SJCRH30 (cell line): ENCODE measurements around the gene PRRC2A. TPM values are rescaled to one million over a fixed set of nuclear protein-coding genes. Genes with fewer than 3 reads are reported as not detected.
A peak's percentile ranks its signal among the peaks of the same experiment; 100 is the strongest.

Experiments
- DNase-seq, 2 experiments: peaks; one replicate each; pipeline ENCODE4 v3.0.0-alpha.2; 2015 to 2020
- H3K27ac ChIP-seq: fragments of 250-450 bp; sonication (Bioruptor Pico); 2 replicates; pipeline ENCODE4 v1.5.1; 2020; ENCODE audit warnings: mild to moderate bottlenecking, moderate library complexity
- H3K27me3 ChIP-seq: fragments of 250-450 bp; sonication (Bioruptor Pico); 2 replicates; pipeline ENCODE4 v1.5.1; 2020; ENCODE audit warnings: mild to moderate bottlenecking, moderate library complexity
- H3K36me3 ChIP-seq: fragments of 250-450 bp; sonication (Bioruptor Pico); 2 replicates; pipeline ENCODE4 v1.5.1; 2020; ENCODE audit warnings: mild to moderate bottlenecking, moderate library complexity
- H3K4me1 ChIP-seq: fragments of 250-450 bp; sonication (Bioruptor Pico); 2 replicates; pipeline ENCODE4 v1.5.1; 2020; ENCODE audit warnings: mild to moderate bottlenecking, moderate library complexity
- H3K4me3 ChIP-seq: fragments of 250-450 bp; sonication (Bioruptor Pico); 2 replicates; pipeline ENCODE4 v1.5.1; 2020; ENCODE audit warnings: mild to moderate bottlenecking, moderate library complexity
- H3K9me3 ChIP-seq: fragments of 250-450 bp; sonication (Bioruptor Pico); replicated peaks from 2 replicates; pipeline ENCODE4 v1.5.1; 2020; ENCODE audit warnings: mild to moderate bottlenecking, moderate library complexity
- total RNA-seq: library from RNA; depleted of rRNA; stranded (reverse); fragments of >200 nt; shearing (Covaris generic); gene quantifications from 2 replicates; pipeline ENCODE4 v1.2.3, GENCODE V29; 2014; rRNA removed

Gene PRRC2A
- total RNA-seq, 1 experiment from 2014 or later: 109 TPM

DNA sequence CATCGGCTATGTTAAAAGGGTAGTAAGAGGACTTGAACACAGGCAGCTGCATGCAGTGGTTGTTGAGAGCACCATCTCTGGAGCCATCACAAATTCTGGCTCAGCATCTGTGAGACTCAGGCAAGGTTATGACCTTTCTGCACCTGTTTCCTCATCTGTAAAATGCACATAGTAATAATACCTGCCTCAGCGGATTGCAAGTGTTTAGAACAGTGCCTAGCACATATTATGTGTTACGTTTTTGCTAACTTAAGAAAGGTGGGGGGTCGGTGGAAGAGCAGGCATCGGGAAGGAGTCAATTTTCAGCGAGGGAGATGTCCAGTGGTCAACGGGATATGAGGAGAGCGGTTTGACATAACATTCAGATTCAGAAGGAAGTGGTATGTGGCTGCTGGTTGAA, 57.4 kb downstream of the PRRC2A start:
- Histone ChIP-seq H3K4me3 (no peak overlapping the region), H3K9me3 (no peaks in the 10 kb centered on the region), H3K27ac (no peak overlapping the region), H3K36me3 (no peaks in the 10 kb centered on the region; the same call in 1 of the 2 replicates), H3K27me3 (no peaks in the 10 kb centered on the region), H3K4me1 (no peaks in the 10 kb centered on the region)
- no peak for DNase-seq

DNA sequence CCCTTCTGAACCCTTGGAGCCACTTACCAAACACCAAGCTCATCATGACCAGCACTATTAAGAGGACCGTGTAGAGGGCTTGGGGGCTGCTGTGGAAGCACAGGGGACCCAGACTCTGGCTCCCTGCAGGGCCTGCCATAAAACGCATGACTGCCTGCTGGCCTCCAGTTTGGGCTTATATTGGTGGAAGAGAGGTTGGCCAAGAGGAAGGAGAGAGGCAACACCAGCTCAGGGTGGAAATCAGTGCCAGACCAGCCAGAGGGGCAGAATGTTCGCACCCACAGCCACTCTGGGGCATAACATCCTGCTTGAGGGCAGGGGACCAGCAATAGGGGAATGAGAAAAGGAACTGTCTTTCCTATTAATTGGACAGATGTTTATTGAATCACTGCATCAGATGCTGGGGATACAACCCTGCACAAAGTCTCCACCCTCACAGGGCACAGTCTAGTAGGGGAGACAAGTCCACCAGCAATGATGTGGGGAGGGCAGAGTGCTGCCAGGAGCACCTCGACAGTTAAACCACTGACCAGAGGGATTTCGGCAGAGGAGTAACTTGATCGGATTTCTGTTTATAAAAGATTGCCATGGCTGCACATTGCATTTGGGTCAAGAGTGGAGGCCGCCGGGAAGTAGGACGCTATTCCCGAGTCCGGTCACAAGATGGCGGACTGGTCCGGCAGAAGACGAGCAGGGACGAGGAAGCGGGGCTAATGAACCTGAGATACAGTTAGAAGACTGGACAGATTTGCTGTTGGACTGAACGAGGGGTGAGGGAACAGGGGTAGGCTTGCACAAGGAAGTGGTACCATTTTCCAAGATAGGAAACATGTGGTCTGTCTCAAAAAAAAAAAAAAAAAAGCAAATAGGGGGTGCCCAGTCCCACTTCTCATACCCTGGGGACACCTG, 60.0 kb downstream of the PRRC2A start, which contains the start of gene LY6G5C:
Gene LY6G5C, minus strand, starts transcription at position 842 of the 909 bp plus-strand sequence. Its CDS starts 694 bp downstream, at position 148.
- no peaks in the 10 kb centered on the region for H3K36me3 ChIP-seq
- H3K27me3 ChIP-seq: no peaks in the 10 kb centered on the region
- peaks cover 8% of the 10 kb centered on the region; the same call in 1 of the 2 replicates for H3K4me1 ChIP-seq
- peak; percentile 78 to 83 for DNase-seq
- no peak within 1 kb of the TSS for H3K27ac ChIP-seq
- H3K4me3 ChIP-seq: no peak within 1 kb of the TSS
- H3K9me3 ChIP-seq: no peaks in the 10 kb centered on the region

GRCh38 chr6:31681135-31681671, 60.7 kb downstream of the PRRC2A start:
- peaks cover 8% of the 10 kb centered on the region; the same call in 1 of the 2 replicates for H3K4me1 ChIP-seq
- no peak overlapping the region for H3K4me3 ChIP-seq
- no peak overlapping the region for H3K27ac ChIP-seq
- H3K9me3 ChIP-seq: no peaks in the 10 kb centered on the region
- H3K36me3 ChIP-seq: no peaks in the 10 kb centered on the region
- H3K27me3 ChIP-seq: no peaks in the 10 kb centered on the region
- DNase-seq: no peak

DNA sequence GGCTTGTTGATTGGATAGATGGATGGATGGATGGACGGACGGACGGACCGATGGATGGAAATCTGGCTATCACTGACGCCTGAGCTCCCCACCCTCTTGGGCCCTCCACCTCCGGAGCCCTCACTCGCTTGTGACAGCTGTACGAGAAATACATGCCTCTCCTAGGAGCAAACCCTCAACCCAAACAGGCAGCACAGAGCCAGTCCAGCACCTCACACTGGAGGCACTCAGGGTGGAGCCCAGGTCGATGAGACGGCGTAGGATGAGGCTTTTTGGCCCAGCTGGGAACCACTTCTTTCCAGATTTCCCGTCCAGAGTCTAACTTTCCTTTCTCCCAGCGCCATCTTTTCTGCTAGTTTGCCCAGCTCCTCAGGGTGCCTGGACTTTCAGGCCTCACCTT, 63.1 kb downstream of the PRRC2A start:
- Histone ChIP-seq H3K4me3 (no peak overlapping the region), H3K36me3 (peaks cover 5% of the 10 kb centered on the region; the same call in 1 of the 2 replicates), H3K4me1 (peaks cover 17% of the 10 kb centered on the region), H3K27me3 (no peaks in the 10 kb centered on the region), H3K27ac (no peak overlapping the region), H3K9me3 (no peaks in the 10 kb centered on the region)
- DNase-seq: no peak

GRCh38 chr6:31686483-31686882, 66.0 kb downstream of the PRRC2A start:
- H3K9me3 ChIP-seq: no peaks in the 10 kb centered on the region
- no peak overlapping the region for H3K27ac ChIP-seq
- H3K4me1 ChIP-seq: peaks cover 17% of the 10 kb centered on the region
- peaks cover 5% of the 10 kb centered on the region for H3K36me3 ChIP-seq
- DNase-seq: no peak
- no peaks in the 10 kb centered on the region for H3K27me3 ChIP-seq
- no peak overlapping the region for H3K4me3 ChIP-seq

DNA sequence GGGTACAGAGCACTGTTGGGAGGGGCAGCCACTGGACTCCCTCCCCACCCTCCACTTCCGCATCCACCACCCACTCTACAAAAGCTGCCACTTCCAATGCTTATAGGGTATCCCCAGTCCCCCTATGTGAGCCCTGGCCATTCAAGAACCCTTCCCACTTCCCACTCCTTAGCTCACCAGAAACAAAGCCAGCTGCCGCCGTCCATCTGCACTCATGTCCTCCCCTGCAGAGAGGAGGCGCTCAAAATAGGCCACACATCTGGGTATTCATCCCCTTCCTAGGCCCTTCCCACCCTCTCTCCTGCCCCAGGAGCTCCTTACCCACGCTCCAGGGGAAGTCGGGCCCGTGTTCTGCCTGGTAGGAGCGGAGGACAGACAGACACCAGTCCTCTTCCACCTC, 66.8 kb downstream of the PRRC2A start:
- peak; percentile 84 to 87 for DNase-seq
- Histone ChIP-seq H3K4me1 (peaks cover 17% of the 10 kb centered on the region), H3K36me3 (peaks cover 6% of the 10 kb centered on the region), H3K9me3 (no peaks in the 10 kb centered on the region), H3K27ac (peak overlapping the region; percentile 39), H3K27me3 (no peaks in the 10 kb centered on the region), H3K4me3 (no peak overlapping the region)

Other genes with a start within 250 kb of the PRRC2A start
- 6.8 and 7.7 TPM in 2 replicates for gene MICA, start 217.1 kb upstream of the PRRC2A start, total RNA-seq
- not detected in 2 replicates for gene MICB, start 122.6 kb upstream of the PRRC2A start, total RNA-seq
- not detected in 2 replicates for gene MCCD1, start 91.8 kb upstream of the PRRC2A start, total RNA-seq
- gene DDX39B, start 78.7 kb upstream of the PRRC2A start, total RNA-seq: 673 and 762 TPM in 2 replicates
- gene ATP6V1G2, start 74.1 kb upstream of the PRRC2A start, total RNA-seq: 0.91 and 1.4 TPM in 2 replicates
- gene NFKBIL1, start 73.1 kb upstream of the PRRC2A start, total RNA-seq: 8.5 and 10.6 TPM in 2 replicates
- gene LTA, start 48.4 kb upstream of the PRRC2A start, total RNA-seq: not detected in 2 replicates
- gene TNF, start 45.1 kb upstream of the PRRC2A start, total RNA-seq: not detected in 2 replicates
- not detected in 2 replicates for gene LTB, start 38.3 kb upstream of the PRRC2A start, total RNA-seq
- gene LST1, start 34.4 kb upstream of the PRRC2A start, total RNA-seq: not detected in 2 replicates
- not detected in 2 replicates for gene NCR3, start 27.7 kb upstream of the PRRC2A start, total RNA-seq
- not detected in 2 replicates for gene AIF1, start 5.5 kb upstream of the PRRC2A start, total RNA-seq
- 165 and 188 TPM in 2 replicates for gene BAG6, start 31.9 kb downstream of the PRRC2A start, total RNA-seq
- 1.8 and 2.0 TPM in 2 replicates for gene APOM, start 35.2 kb downstream of the PRRC2A start, total RNA-seq
- 17.6 and 19.0 TPM in 2 replicates for gene C6orf47, start 40.1 kb downstream of the PRRC2A start, total RNA-seq
- 19.5 and 23.6 TPM in 2 replicates for gene GPANK1, start 44.3 kb downstream of the PRRC2A start, total RNA-seq
- 197 and 208 TPM in 2 replicates for gene CSNK2B, start 45.4 kb downstream of the PRRC2A start, total RNA-seq
- gene LY6G5B, start 49.3 kb downstream of the PRRC2A start, total RNA-seq: 3.2 and 7.0 TPM in 2 replicates
- 0.25 and 1.6 TPM in 2 replicates for gene LY6G5C, start 60.4 kb downstream of the PRRC2A start, total RNA-seq
- gene ABHD16A, start 82.6 kb downstream of the PRRC2A start, total RNA-seq: 18.8 and 22.4 TPM in 2 replicates
- not detected in 2 replicates for gene LY6G6F, start 86.2 kb downstream of the PRRC2A start, total RNA-seq
- gene LY6G6D, start 94.6 kb downstream of the PRRC2A start, total RNA-seq: not detected in 2 replicates
- not detected in 2 replicates for gene LY6G6C, start 101.0 kb downstream of the PRRC2A start, total RNA-seq
- gene MPIG6B, start 102.7 kb downstream of the PRRC2A start, total RNA-seq: 0.47 TPM in 1 of 2 replicates, not detected in the other
- 39.1 and 42.7 TPM in 2 replicates for gene DDAH2, start 108.6 kb downstream of the PRRC2A start, total RNA-seq
- gene CLIC1, start 115.8 kb downstream of the PRRC2A start, total RNA-seq: 210 and 234 TPM in 2 replicates
- 12.9 and 13.4 TPM in 2 replicates for gene MSH5, start 119.3 kb downstream of the PRRC2A start, total RNA-seq
- 0.89 and 1.4 TPM in 2 replicates for gene SAPCD1, start 141.9 kb downstream of the PRRC2A start, total RNA-seq
- gene VWA7, start 156.6 kb downstream of the PRRC2A start, total RNA-seq: 0.28 and 0.34 TPM in 2 replicates
- gene VARS1, start 175.0 kb downstream of the PRRC2A start, total RNA-seq: 42.5 and 45.8 TPM in 2 replicates
- gene LSM2, start 186.3 kb downstream of the PRRC2A start, total RNA-seq: 90.1 and 106 TPM in 2 replicates
- 0.10 and 0.14 TPM in 2 replicates for gene HSPA1L, start 194.6 kb downstream of the PRRC2A start, total RNA-seq
- 0.56 TPM in 1 of 2 replicates, not detected in the other for gene HSPA1A, start 194.8 kb downstream of the PRRC2A start, total RNA-seq
- 106 and 118 TPM in 2 replicates for gene HSPA1B, start 207.0 kb downstream of the PRRC2A start, total RNA-seq
- 21.2 and 23.3 TPM in 2 replicates for gene NEU1, start 242.1 kb downstream of the PRRC2A start, total RNA-seq